Activated CD4-positive, alpha-beta T cell treated with anti-CD3 and anti-CD28 coated beads, Interleukin-2, Interleukin-4, amounts not matched to agents 100 ng/mL and 50 ng/mL, durations not matched to agents 16 hours and 8 hours (primary cell): ENCODE data around the gene TUSC1.
"Not testable (repeated sequence)": the region's sequence is repeated elsewhere in the genome, so short reads cannot be mapped to it uniquely, and the experiment has no call there.

Experiments used
- DNase-seq: peaks from one replicate; pipeline ENCODE4 v3.0.0-alpha.2; 2020; ENCODE audit warnings: low spot score

TUSC1 gene

DNA sequence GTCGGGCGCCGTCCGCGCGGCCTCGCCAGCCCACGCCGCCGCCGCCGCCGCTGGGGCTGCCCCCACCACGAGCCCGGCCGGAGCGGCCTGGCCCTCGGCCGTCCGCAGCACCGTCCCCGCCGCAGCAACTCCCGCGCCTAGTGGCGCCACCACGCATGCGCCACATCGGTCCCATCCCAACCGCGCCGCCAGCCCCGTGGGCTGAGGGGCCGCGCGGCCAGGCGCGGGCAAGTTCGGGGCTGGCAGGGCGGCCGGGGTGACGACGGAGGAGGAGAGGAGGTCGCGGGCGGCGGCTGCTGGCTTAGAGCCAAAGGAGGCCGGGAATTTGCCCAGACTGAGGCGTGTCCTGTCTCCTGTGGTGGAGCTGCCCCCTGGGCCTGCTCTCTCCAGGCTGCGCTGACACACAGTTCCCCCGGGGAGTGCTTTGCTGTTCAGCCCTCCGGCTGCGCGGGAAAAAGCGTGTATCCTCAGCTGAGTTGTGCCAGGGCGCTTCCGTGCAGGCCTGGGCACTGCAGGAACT lies at the start of gene TUSC1:
TSS of gene TUSC1 (minus strand) at position 298 of the 520 bp plus-strand sequence. CDS start at position 166, 132 bp downstream.
- peak; percentile 6 for DNase-seq

DNA sequence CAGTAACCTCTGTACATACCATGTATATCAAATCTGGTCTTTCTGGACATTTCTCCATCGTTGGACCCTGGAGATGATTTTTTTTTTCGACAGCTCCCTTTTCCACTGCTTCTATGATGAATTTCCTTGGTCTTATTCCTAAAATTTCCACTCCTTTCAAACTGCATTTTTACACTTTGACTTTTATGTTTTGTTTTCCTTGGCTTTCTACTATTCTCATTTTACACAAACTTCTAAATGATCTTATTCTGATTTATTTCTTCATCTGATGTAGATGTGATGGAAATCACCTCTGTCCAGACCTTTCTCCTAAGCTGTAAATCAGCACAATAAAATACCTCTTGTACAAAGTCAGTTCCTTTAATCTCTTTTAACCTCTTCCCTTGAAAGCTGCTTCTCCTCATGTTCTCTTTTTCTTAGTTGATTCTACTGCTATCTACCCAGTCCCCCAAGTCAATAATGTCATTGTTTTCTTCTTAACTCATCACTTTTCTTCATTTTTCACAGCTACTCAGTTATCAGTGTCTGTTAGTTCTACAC lies 48.7 kb upstream of the TUSC1 start:
- no peak for DNase-seq

DNA sequence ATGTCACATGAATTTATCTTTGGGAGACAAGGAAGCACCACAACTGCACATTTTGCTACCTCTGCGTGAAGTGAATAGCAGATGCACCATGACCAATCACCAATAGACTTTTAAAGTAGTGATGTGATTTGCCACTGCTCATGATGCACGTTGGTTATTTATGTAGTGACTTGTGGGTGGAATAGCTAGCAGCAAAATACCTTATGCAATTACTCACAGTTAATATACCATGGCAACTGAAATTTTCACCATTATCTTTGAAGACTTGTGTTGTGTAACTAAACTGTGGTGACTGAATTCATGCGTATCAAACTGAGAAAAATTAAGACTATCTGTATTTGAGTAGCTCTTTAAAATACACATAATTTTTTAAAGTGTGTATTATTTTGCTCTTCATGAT lies 46.2 kb upstream of the TUSC1 start:
- no peak for DNase-seq

DNA sequence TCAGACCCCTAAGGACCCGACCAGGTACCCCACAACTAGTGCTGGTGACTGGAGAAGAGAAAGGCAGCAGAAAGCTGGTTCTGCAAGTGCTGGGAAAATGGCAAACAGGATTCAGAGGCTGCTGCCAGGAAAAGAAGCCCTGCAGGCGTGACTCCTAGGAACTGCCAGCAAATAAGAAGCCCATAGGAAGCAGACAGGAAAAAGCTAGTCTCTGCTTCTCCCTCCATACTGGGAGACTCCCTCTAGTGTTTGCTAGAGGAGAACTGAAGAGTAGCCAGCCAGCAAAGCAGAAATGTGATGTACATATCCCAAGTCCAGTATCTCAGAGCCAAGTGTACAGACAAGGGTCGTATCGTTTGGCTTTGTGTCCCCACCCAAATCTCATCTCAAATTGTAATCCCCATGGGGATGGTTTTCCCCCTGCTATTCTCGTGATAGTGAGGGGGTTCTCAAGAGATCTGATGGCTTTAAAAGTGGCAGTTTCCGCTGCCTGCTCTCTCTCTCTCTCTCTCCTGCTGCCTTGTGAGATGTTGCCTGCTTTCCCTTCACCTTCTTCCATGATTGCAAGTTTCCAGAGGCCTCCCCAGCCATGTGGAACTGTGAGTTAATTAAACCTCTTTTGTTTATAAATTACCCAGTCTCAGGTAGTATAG lies 38.1 kb upstream of the TUSC1 start:
- DNase-seq, result no peak

DNA sequence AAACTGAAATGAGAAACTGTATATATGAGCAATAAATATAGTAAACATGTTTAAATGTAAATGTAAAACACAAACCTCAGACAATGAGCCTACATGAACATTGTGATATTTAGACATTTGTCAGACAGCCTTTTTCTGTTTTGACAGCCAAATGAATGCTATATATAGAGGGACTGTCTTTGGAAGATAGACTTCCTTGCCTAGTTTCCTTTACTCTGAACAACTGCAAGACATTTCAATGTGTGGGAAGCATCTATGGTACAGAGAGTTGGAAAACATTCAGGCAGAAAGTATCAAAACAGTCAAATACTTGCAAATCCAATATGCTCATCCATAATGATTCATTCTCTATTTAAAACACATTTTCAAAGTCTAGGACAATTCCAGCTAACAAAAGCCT lies 31.7 kb upstream of the TUSC1 start:
- no peak for DNase-seq

DNA sequence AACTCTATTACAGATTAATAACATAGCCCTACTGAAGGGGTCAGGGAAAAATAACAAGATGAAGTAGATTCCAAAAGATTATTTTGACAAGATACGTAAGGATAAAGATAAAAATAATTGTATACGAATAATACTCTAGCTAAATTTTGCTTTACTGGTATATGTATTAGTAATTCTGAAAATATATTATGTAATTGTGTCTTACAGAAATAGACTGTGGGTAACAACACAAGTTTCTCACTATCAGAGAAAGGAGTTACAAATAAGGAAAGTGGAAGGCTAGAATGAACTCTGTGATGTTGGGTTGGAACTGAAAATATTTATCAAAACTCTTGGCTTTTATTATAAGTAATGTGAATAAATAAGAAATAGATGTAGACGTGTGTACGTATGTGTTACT lies 26.6 kb upstream of the TUSC1 start:
- DNase-seq, result no peak

DNA sequence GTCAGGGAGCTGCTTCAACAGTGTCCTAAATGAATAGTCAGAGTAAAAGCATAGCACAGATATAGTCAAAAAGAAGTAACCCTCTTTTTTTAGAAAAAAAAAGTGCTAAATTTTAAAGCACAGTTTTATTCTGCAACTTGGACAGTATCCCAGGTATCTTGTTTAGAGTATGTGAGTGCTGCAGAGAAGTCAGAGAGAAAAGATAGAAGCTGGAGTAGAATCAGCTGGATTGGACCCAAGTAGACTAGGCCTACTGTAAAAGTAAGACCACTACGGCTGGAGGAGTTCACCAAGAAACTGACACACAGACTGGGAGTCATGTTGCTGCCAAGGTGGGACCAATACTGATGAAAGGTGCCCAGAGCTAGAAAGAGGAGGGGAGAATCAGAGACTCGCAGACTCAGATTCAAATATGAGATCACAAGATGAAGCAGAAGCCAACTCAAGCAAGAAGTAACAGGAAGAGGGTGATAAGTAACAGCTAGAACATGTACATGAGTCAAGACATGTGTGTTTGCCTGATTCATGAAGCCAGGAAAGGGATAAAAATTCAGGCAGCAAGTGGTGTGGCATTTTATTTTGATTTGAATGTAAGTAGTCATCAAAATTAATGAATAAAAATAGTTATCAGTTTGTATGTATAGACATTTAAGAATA lies 25.6 kb upstream of the TUSC1 start:
- no peak for DNase-seq

DNA sequence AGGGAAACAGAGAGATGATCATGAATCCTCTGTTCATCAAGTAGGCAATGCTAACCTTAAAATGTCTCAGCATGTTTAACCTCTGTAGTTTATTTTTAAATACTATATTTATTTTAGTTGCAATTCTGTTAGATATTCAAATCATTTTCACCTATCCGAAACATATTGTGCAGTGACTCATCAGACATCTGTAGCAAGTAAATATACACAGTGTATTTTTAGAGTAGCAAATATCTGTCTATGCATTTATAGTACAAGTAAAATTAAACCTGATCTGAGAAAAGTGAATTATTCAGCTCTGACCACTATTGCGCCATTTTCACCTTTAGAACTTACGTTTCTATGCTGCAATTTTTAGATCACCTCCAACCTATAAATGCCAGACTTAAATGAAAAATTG lies 24.3 kb upstream of the TUSC1 start:
- DNase-seq, result no peak

DNA sequence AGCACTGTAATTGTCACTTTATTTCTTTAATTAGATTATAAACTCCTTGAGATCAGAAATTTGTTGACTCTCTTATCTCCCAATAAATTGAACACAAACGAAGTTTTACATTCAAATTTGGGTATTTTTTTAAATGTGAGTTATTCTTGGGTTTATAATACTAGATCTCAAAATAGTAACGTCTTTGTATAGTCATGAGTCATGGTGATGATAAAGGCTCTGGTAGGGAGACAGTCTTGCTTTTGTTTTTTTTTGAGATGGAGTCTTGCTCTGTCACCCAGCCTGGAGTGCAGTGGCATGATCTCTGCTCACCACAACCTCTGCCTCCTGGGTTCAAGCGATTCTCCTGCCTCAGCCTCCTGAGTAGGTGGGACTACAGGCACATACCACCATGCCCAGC lies 22.7 kb upstream of the TUSC1 start:
- DNase-seq, result not testable (repeated sequence)

DNA sequence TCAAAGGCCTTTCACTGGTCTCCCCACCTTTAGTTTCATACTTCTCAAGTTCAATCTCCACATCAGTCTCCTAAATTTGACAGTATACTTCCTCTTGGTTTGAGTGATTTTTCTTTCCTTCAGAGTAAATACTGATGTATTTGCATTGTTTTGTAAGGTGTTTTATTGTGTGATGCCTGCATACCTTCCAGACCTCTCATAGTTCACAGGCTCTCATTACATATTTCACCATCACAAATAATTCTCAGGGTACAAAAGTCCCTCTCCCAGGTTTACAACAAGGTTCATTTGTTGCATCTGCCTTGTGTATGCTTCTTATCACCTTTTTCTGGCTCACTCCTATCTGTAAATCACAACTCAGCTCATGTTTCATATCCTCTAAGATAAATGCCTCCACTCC lies 22.2 kb upstream of the TUSC1 start:
- DNase-seq, result no peak

DNA sequence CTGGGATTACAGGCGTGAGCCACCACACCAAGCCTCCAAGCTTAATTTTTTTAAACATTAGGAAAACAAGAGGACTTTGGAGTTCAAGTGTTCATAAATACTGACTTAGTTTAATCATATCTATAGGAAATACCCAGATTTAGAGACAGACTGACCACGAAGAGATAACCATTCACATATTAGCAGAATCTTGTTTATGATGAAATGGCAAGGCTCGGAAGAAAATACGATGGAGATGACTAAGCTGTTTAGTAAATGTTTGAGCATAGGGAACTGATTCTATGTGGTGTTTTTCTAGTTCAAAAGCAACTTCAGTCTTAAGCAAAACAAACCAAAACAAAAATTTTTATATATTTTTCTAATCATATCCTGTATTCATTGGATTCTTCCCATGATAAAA lies 13.5 kb upstream of the TUSC1 start:
- DNase-seq, result no peak

DNA sequence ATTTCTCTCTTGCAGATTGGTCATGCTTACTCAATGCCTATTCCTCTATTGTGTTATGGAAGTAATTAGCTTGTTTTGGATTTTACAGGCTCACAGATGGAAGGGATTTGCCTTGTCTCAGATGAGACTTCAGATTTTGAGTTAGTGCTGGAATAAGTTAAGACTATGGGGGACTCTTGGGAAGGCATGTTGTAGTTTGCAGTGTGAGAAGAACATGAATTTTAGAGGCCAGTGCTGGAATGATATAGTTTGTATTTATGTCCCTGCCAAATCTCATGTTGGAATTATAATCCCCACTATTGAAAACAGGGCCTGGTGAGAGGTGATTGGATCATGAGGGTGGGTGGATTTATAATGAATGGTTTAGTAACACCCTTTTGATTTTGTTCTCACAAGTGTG lies 6.1 kb upstream of the TUSC1 start:
- no peak for DNase-seq

DNA sequence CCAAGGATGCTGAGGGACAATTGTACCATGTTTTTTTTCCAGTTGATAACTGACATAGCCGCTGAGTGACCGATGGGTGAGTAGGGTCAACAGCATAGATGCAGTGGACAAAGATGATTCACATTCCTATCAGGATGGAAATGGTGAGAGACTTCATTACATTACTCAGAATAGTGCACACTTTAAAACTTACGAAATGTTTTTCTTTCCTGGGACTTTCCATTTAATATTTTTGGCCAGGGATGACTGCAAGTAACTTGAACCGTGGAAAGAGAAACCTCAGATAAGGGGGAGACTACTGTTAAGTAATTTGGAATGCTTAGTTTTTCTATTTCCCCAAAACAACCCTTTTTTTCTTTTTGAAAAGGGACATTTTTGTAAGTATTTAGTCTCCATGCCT lies 3.0 kb upstream of the TUSC1 start:
- DNase-seq, result no peak

DNA sequence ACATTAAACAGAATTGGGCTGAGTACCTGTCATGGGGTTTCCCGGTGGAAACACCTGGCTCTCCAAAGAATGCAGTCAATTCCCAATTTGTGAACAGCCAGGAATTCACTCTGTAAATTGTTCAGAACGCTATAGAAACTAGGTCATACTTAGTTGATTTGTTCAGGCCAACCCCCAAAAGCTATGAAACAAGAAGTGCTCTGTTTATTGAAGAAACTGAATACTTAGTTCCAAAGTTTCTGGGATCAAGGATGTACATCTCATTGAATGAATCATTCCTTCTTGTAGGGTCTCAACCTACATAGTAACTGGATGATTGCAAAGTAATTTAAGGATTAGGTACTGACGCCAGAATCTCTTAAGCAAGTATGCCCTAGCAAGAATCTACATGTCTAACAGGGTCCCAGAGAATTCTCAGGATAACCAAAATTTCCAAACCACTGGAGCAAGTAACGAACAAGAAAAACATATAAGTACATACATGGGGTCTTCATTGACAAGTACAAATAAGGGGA lies 659 bp upstream of the TUSC1 start:
- no peak for DNase-seq

DNA sequence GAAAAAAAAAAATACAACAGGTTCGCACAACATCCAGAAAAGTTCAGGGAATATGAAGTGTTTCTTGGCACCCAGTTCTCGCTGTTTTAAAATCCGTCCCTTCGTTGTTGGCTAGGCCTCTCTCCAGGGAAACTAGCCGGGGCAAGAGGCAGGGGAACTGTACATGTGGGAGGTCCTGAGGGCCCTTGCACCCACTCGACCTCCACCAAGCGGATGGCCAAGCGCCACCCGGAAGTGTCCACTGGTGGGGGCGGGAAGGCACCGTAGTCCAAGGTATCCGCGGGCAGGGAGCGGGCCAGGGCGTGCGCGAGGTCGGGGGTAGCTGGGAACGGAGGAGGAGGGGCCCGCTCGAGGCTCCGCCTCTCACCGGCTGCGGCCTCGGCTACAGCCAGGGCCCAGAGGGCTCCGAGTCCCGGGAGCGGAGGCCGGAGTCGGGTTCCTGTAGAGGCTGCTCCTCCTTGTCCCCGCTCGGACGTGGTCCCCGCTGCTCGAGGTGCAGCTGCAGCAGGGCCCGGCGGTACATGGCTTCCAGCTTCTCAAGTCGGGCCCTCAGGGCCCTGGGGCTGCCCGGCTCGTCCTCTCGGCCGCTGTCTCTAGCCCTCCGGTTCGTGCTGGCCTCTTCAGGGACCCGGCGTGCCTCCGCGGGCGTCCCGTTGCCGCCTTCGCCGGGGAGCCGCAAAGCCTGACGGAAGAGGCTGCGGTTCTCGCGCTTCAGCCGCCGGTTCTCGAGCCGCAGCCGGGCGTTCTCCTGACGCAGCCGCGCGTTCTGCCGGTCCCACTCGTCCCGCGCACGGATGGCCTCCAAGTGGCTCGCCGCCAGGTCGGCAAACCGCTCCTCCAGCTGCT lies 720 bp downstream of the TUSC1 start:
- no peak for DNase-seq

DNA sequence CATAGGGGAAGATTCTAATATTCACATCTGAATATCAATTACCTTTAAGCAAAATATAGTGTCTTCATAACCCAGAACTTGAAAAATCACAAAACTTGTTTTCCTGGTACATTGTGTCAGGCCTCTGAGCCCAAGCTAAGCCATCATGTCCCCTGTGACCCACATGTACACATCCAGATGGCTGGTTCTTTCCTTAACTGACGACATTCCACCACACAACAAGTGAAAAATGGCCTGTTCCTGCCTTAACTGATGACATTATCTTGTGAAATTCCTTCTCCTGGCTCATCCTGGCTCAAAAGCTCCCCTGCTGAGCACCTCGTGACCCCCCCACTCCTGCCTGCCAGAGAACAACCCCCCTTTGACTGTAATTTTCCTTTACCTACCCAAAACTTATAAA lies 2.4 kb downstream of the TUSC1 start:
- not testable (repeated sequence) for DNase-seq

DNA sequence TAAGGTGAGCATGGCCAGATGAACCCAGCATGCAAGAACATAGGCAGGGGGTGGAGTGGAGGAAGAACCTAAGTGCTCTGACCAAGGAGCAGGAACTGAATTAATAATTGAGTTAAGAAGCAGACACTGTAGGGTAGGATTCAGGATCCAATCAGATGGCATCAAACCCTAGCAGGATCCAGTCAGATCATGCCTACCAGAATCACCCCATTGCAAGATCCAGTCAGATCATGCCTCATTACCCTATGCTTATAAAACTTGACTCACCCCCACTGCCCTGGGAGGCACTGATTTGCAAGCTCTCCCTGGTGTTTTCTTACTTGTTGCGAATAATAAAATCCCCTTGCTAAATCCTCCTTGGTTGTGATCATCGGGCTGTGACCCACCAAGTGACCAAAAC lies 19.7 kb downstream of the TUSC1 start:
- no peak for DNase-seq

DNA sequence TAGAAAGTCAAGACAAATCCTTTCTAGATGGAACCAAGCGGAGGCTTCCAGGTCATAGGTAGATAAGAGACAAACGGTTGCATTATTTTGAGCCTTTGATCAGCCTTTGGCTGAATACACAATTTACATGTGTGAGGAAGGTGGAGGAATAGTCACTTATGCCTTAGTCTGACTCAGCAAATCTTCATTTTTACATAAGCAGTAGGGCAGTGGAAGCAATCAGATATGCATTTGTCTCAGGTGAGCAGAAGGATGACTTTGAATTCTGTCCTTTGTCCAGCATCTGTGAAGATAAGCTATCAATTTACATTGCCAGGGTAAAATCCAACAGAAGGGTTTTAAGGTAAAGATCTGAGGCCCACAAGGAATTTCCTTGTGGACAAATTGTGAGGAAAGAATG lies 23.8 kb downstream of the TUSC1 start:
- no peak for DNase-seq

DNA sequence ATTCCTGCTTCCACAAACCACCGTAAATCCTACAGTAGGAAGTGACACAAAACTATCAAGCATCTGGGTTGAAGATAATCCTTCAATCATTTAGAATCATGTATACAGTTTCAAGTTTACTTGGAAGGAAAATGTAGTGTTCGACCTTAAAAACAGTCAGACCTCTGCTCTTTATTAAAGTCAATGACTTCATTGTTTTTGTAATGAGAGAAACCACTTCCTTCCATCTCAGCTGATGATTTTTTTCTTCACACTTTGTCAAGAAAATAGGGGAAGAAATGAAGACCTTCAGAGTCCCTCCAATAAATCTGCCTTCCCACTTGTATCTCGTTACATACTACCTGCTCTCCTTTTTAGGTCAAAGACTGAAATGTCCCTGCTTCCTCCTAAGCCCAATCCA lies 30.1 kb downstream of the TUSC1 start:
- DNase-seq, result no peak

DNA sequence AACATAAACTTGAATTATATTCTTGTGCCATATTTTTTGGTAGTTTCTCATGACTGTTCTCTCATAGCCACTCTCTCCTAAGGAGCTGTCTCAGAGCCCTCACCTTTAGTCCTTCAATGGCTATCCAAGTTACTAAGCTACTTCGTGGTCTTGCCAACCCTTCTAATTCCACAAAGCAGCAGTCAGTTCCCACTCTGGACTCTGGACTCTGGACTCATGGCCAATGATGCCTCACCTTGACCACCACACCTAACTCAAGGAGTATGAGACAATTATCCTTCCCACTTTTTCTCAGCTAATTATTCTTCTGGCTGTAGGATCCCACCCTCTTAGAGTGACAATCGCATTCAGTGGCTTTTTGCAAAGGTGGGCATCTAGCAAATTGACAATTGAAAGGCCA lies 42.2 kb downstream of the TUSC1 start:
- DNase-seq, result no peak

DNA sequence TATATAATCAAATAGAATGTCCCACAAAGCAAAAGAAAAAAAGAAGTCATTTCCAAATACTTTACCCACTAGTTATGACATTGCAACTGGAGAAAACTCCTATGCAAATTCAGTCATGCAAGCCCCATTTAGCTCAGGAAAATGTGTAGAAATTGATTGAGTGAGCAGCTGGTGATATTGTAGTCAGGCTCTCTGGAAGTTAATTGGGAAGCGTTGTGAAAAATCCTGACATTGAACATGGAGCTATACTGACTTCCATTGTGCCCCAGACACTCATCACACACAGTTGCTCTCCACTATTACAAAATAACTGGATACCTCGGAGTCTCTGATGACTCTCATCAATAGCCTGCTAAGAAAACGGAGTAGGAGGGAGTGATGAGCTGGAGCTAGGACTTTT lies 49.0 kb downstream of the TUSC1 start:
- no peak for DNase-seq
